Activated naive CD8-positive, alpha-beta T cell treated with anti-CD3 and anti-CD28 coated beads, Interleukin-2, amount 10 ng/mL, durations not matched to agents 7 days and 5 days (primary cell): Measurements from ENCODE around the gene ELMOD3. TPM values are rescaled to one million over a fixed set of nuclear protein-coding genes. Genes with fewer than 3 reads are reported as not detected.
"Not testable (repeated sequence)": the region's sequence is repeated elsewhere in the genome, so short reads cannot be mapped to it uniquely, and the experiment has no call there.

Experiments used
- ATAC-seq: fragments of 150-1000 bp; cut with Tn5 transposase; one replicate; pipeline ENCODE4 v1.10.0; 2021; ENCODE audit warnings: low read depth, moderate library complexity
- POLR2A ChIA-PET: fragments of 350-600 bp; sonication (Branson Sonifier 250); formaldehyde crosslinking; loops from one replicate; lab custom pipeline; 2021; ENCODE audit warnings: antibody characterized with exemption; lab: Charles Lee
- DNase-seq: peaks from one replicate; pipeline ENCODE4 v3.0.0; 2021
- H3K27ac Mint-ChIP-seq: one replicate; pipeline ENCODE4 v1.8.0; 2022; ENCODE audit warnings: mild to moderate bottlenecking, mixed read lengths
- H3K27me3 Mint-ChIP-seq: one replicate; pipeline ENCODE4 v1.8.0; 2022; ENCODE audit warnings: mild to moderate bottlenecking, moderate library complexity, mixed read lengths
- H3K36me3 Mint-ChIP-seq: one replicate; pipeline ENCODE4 v1.8.0; 2021; ENCODE audit warnings: mild to moderate bottlenecking, mixed read lengths
- H3K4me1 Mint-ChIP-seq: one replicate; pipeline ENCODE4 v1.8.0; 2021; ENCODE audit warnings: mixed read lengths
- H3K4me3 Mint-ChIP-seq: one replicate; pipeline ENCODE4 v1.8.0; 2022; ENCODE audit warnings: mild to moderate bottlenecking, moderate library complexity, mixed read lengths
- H3K9me3 Mint-ChIP-seq: one replicate; pipeline ENCODE4 v1.8.0; 2021; ENCODE audit warnings: mixed read lengths
- total RNA-seq, 2 experiments: library from RNA; stranded (reverse); gene quantifications; one replicate each; pipeline ENCODE4 v1.2.3, GENCODE V29; 2021

ELMOD3 gene
- total RNA-seq, 2 experiments from 2014 or later: 23.1 to 26.4 TPM

DNA sequence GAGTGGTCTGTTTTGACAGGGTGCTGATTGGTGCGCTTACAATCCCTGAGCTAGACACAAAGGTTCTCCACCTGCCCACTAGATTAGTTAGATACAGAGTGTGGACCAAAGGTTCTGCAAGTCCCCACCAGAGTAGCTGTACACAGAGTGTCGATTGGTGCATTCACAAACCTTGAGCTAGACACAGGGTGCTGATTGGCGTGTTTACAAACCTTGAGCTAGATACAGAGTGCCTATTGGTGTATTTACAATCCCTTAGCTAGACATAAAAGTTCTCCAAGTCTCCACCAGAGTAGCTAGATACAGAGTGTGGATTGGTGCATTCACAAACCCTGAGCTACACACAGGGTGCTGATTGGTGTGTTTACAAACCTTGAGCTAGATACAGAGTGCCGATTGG, 20.7 kb upstream of the ELMOD3 start:
- H3K9me3 Mint-ChIP-seq, ATAC-seq, H3K27ac Mint-ChIP-seq, DNase-seq, H3K36me3 Mint-ChIP-seq, POLR2A ChIA-PET, H3K4me3 Mint-ChIP-seq, H3K4me1 Mint-ChIP-seq: not testable (repeated sequence)
- peaks cover 12% of the 10 kb centered on the region for H3K27me3 Mint-ChIP-seq

DNA sequence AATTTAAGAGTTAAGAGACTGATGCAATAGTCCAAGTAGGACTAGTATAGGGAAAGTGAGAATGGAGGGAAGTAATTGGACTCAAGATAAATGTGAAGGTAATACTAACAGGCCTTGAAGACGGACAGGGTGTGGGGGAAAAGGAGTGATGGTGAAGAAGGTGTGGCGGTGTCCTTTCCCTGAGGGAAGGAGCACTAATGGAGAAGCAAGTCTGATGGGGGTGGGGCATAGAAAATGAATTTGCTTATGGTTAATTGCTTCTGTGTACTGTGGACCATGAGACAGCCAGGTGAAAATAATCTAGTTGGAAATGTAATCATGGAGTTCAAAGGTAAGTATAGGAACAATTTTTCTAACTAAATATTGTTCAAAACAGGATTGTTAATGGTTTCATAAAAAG, 19.6 kb upstream of the ELMOD3 start:
- DNase-seq (no peak), ATAC-seq (no peak)
- no peaks in the 10 kb centered on the region for H3K36me3 Mint-ChIP-seq
- POLR2A ChIA-PET: no interaction called here
- H3K9me3 Mint-ChIP-seq: no peaks in the 10 kb centered on the region
- no peaks in the 10 kb centered on the region for H3K4me1 Mint-ChIP-seq
- peak overlapping the region; percentile 14 for H3K27ac Mint-ChIP-seq
- H3K27me3 Mint-ChIP-seq: peaks cover 16% of the 10 kb centered on the region
- no peak overlapping the region for H3K4me3 Mint-ChIP-seq

DNA sequence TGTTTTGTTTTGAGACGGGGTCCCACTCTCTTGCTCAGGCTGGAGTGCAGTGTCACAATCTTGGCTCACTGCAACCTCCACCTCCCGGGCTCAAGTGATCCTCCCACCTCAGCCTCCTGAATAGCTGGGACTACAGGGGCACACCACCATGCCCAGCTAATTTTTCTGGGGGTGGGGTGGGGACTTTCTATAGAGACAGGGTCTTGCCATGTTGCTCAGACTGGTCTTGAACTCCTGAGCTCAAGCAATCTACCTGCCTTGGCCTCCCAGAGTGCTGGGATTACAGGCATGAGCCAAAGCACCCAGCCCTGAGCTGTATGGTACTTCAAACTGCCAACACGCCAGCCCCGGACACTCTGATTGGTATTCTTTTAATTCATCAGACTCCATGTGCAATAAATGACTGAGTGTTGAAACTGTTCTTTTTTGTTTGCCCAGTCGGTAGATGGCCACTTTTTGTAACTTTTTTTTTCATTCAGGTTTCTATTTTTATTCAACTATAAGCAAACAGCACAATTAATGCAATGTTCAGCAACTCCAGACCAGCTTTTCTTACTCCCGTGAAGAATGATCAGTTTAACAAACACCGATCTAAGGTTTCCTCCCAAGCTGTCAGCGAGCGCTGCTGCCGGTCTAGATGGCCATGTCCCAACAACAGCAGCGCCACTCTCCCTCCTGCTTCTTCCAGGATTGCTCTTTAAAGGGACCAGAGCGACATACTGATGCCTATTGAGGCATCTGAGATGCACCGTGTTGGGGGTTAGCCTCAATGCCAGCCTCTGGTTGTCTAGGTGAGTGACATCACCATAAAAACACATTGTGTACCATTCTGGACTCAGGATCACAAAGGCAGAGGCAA, 14.3 kb upstream of the ELMOD3 start:
- DNase-seq: no peak
- Mint-ChIP-seq H3K4me1 (no peaks in the 10 kb centered on the region), H3K4me3 (no peak overlapping the region), H3K27ac (no peak overlapping the region), H3K9me3 (no peaks in the 10 kb centered on the region), H3K27me3 (peaks cover 16% of the 10 kb centered on the region), H3K36me3 (peaks cover 5% of the 10 kb centered on the region)
- ATAC-seq: no peak
- POLR2A ChIA-PET: interaction anchor here (1.5 to 1.9 kb wide), 2 partner anchors 13 to 14 kb away, joined by 4 to 9 read pairs; partner anchors contain the start of genes ELMOD3, RETSAT and TGOLN2

DNA sequence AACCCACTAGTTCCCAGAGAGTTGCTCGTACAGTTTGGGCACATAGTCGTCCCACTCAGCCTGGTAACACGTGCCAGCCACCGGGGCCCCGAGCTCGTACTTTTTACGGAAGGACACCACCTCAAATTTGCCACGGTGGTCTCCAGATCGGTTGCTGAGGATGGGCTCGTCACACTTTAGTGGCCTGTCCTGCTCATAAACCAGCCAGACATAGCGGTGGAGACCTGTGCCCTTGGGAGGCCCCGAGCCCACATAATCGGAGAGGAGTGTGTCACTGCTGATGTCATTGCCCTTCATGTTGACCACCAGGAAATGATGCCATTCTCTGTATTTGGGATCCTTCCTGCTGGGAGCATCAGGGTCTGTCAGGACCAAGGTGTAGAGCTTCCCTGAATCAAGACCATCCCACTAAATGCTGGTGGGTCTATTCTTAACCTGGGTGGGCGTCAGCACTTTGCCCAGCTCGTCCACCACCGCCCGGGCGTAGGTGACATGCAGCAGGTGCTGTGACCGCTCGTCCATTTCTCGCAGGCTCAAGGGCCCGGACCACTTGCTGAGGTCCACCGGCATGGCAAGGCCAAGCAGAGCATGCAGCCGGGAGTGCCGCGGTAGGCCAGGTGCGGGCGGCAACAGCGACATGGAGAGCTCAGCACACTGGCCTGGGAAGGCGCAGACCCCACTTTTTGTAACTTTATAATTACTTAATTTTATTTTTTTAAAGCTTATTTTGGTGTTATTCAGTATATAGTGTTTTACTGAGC, 13.1 kb upstream of the ELMOD3 start:
- Mint-ChIP-seq H3K36me3 (peaks cover 5% of the 10 kb centered on the region), H3K27me3 (peaks cover 14% of the 10 kb centered on the region), H3K4me1 (no peaks in the 10 kb centered on the region), H3K27ac (no peak overlapping the region), H3K4me3 (no peak overlapping the region), H3K9me3 (no peaks in the 10 kb centered on the region)
- POLR2A ChIA-PET: interaction anchor here (0.6 kb wide), 1 partner anchor 23 kb away, joined by 5 read pairs; no protein-coding TSS in a partner anchor
- DNase-seq (no peak), ATAC-seq (no peak)

DNA sequence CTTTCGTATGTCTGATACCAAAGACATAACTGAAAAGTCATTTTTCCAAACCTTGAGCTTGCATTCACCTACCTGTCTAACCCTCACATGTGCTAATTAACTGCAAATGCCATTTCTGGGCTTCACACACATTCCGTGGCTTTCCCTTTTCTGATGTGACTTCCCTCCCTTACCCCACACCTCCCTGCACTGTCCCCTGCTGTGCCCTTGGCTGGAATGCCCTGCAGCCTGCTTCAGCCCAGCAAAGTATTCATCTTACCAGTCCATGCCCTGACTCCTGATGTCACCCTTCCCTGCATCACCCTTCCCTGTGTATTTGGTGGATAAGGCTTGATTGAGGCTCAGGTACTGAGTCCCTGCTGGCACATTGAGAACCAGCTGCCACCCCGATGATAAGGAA, 12.4 kb upstream of the ELMOD3 start:
- Mint-ChIP-seq H3K4me3 (no peak overlapping the region), H3K27me3 (peaks cover 12% of the 10 kb centered on the region), H3K36me3 (peaks cover 5% of the 10 kb centered on the region), H3K4me1 (no peaks in the 10 kb centered on the region), H3K9me3 (no peaks in the 10 kb centered on the region), H3K27ac (peak overlapping the region; percentile 11)
- DNase-seq (no peak), ATAC-seq (no peak)
- POLR2A ChIA-PET: interaction anchor here (0.6 kb wide), 1 partner anchor 23 kb away, joined by 5 read pairs; no protein-coding TSS in a partner anchor

GRCh38 chr2:85343207-85343895, 11.2 kb upstream of the ELMOD3 start:
- not testable (repeated sequence) for H3K9me3 Mint-ChIP-seq, H3K4me1 Mint-ChIP-seq, H3K4me3 Mint-ChIP-seq, H3K27ac Mint-ChIP-seq, DNase-seq, H3K36me3 Mint-ChIP-seq, H3K27me3 Mint-ChIP-seq
- POLR2A ChIA-PET: interaction anchor here (1.3 kb wide), 1 partner anchor 26 kb away, joined by 6 read pairs; no protein-coding TSS in a partner anchor
- peak; percentile 34 for ATAC-seq

GRCh38 chr2:85344356-85344954, 10.1 kb upstream of the ELMOD3 start:
- ATAC-seq (no peak), DNase-seq (no peak)
- Mint-ChIP-seq H3K27ac (no peak overlapping the region), H3K27me3 (no peaks in the 10 kb centered on the region), H3K36me3 (peaks cover 7% of the 10 kb centered on the region), H3K4me1 (no peaks in the 10 kb centered on the region), H3K9me3 (no peaks in the 10 kb centered on the region), H3K4me3 (no peak overlapping the region)
- POLR2A ChIA-PET: no interaction called here

DNA sequence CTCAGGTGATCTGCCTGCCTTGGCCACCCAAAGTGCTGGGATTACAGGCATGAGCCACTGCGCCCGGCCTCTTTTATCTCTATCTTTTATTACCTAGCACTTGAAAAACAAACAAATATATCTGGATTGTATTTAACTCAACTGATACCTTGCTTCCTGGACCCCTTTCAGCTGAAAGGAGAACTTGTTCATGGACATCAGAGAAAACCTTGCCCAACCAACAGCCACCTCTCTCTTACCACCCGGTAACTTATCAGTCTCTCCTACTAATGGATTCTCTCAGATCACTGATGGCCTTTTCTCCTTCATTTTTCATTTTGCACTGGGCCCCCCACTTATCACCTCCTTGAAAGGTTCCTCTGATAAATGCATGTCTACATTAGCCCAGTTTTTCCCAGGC, 7.0 kb upstream of the ELMOD3 start:
- no peak overlapping the region for H3K4me3 Mint-ChIP-seq
- no peaks in the 10 kb centered on the region for H3K27me3 Mint-ChIP-seq
- H3K9me3 Mint-ChIP-seq: no peaks in the 10 kb centered on the region
- POLR2A ChIA-PET: interaction anchor here (1.3 kb wide), 1 partner anchor 20 kb away, joined by 3 read pairs; the partner anchor contains the start of gene TGOLN2
- H3K36me3 Mint-ChIP-seq: peaks cover 11% of the 10 kb centered on the region
- DNase-seq (no peak), ATAC-seq (no peak)
- peaks cover 3% of the 10 kb centered on the region for H3K4me1 Mint-ChIP-seq
- no peak overlapping the region for H3K27ac Mint-ChIP-seq

DNA sequence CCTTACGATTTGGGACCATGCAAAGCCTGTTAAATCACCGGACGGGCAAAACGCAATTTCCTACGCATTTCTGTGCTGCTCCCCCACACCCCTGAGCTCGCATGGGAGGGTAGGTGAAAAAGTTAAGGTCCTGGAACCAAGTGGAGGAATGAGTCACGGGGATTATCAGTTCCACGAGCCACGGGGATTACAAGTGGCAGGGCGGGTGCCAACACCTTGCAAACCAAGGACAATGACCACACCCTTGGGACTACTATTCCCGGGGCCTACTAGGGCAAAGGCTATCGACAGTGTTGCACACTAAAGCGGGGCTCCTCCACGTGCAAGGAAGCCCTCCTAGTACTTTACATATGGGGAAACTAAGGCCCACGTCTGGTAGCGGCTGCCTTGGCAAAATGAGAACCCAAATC, 688 bp upstream of the ELMOD3 start:
- Mint-ChIP-seq H3K27ac (peak overlapping the region; percentile 95), H3K4me1 (peaks cover 27% of the 10 kb centered on the region), H3K27me3 (no peaks in the 10 kb centered on the region), H3K4me3 (peak overlapping the region; percentile 92), H3K9me3 (no peaks in the 10 kb centered on the region), H3K36me3 (peaks cover 19% of the 10 kb centered on the region)
- ATAC-seq (no peak), DNase-seq (no peak)
- POLR2A ChIA-PET: interaction anchor here (0.6 to 3.5 kb wide), 18 partner anchors 8 to 241 kb away, joined by 3 to 84 read pairs (median 5); partner anchors contain the start of genes MAT2A, RNF181, SH2D6 and TGOLN2

DNA sequence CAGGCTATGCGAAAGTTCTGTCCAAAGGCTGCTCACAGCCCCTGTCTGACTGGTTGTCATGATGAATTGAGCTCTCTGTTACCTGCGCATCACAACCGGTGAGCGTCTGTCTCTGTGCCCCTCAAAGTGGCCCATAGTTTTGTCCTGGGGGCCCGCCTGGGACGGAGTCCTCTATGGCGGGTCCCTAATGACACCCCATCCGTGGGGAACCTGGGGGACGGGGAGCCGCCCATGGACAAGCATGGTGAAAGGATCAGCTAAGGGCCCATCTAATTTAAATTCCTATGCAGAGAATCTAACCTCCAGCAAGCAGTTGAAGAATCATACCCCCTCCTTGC, 473 bp downstream of the ELMOD3 start:
- ATAC-seq: no peak
- Mint-ChIP-seq H3K4me1 (peaks cover 29% of the 10 kb centered on the region), H3K36me3 (peaks cover 21% of the 10 kb centered on the region), H3K4me3 (peak overlapping the region; percentile 92), H3K27ac (peak overlapping the region; percentile 95), H3K27me3 (no peaks in the 10 kb centered on the region), H3K9me3 (no peaks in the 10 kb centered on the region)
- no peak for DNase-seq
- POLR2A ChIA-PET: interaction anchor here (0.8 to 3.5 kb wide), 19 partner anchors 9 to 240 kb away, joined by 3 to 84 read pairs (median 5); partner anchors contain the start of genes MAT2A, RNF181, SH2D6 and TGOLN2

- no peak for ATAC-seq
- POLR2A ChIA-PET: interaction anchor here (1.2 to 3.5 kb wide), 14 partner anchors 8 to 240 kb away, joined by 3 to 84 read pairs (median 6); partner anchors contain the start of genes MAT2A, RNF181, SH2D6 and TGOLN2
- Mint-ChIP-seq H3K4me1 (peaks cover 29% of the 10 kb centered on the region), H3K4me3 (peak overlapping the region; percentile 92), H3K27ac (peak overlapping the region; percentile 70), H3K9me3 (no peaks in the 10 kb centered on the region), H3K27me3 (no peaks in the 10 kb centered on the region), H3K36me3 (peaks cover 21% of the 10 kb centered on the region)
- no peak for DNase-seq
These were observed 952 bp downstream of the ELMOD3 start for GRCh38 chr2:85355521-85355920.

- peaks cover 21% of the 10 kb centered on the region for H3K36me3 Mint-ChIP-seq
- no peak for DNase-seq
These were observed 1.6 kb downstream of the ELMOD3 start for GRCh38 chr2:85356186-85356585.

More at GRCh38 chr2:85356186-85356585, 1.6 kb downstream of the ELMOD3 start:
- POLR2A ChIA-PET: interaction anchor here (2.4 kb wide), 1 partner anchor 11 kb away, joined by 9 read pairs; no protein-coding TSS in a partner anchor
- H3K27ac Mint-ChIP-seq: no peak overlapping the region
- ATAC-seq: no peak
- no peaks in the 10 kb centered on the region for H3K27me3 Mint-ChIP-seq
- no peak overlapping the region for H3K4me3 Mint-ChIP-seq
- peaks cover 28% of the 10 kb centered on the region for H3K4me1 Mint-ChIP-seq
- H3K9me3 Mint-ChIP-seq: no peaks in the 10 kb centered on the region
